ENCODE data around the gene PSMB4. TPM values are rescaled to one million over a fixed set of nuclear protein-coding genes. Genes with fewer than 3 reads are reported as not detected.
"Not testable (repeated sequence)": the region's sequence is repeated elsewhere in the genome, so short reads cannot be mapped to it uniquely, and the experiment has no call there.

The PSMB4 gene
- total RNA-seq, 1 donor from 2014 or later = 229 TPM

DNA sequence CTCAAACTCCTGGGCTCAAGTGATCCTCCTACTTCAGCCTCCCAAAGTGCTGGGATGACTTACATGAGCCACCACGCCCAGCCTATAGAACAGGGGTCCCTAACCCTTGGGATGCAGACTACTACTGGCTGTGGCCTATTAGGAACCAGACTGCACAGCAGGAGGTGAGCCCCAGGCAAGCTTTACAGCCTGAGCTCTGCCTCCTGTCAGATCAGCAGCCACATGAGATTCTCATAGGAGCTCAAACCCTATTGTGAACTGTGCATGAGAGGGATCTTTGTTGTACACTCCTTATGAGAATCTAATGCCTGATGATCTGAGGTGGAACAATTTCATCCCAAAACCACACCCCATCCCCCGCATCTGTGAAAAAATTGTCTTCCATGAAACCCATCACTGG is 13.4 kb upstream of the PSMB4 start:
- DNase-seq (ENCODE audit: low spot score) = peak; percentile 57

DNA sequence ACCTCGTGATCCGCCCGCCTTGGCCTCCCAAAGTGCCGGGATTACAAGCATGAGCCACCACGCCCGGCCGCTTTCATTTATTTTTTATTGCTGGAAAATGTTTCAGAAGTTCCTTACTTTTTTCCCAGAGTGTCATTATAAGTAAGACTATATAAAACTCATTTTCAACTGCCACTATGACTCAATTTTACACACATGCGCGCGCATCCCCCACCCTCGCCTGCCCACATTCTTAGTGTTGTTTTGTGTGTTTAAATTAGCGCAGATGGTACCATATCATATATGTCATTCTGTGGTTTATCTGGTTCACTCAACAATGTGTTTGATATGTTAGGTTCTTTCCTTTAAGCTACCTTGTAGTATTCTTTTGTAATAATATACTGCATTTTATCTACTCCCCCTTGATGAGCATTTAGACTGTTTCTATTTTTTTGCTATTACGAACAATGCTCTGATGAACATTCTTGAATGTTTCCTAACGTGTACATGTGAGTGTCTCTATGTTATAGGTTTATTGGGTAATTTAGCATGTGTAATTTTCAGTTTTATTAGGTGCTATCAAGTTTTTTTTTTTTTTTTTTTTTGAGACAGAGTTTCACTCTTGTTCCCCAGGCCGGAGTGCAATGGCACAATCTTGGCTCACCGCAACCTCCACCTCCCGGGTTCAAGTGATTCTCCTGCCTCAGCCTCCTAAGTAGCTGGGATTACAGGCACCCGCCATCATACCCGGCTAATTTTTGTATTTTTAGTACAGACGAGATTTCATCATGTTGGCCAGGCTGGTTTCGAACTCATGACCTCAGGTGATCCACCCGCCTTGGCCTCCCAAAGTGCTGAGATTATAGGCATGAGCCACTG is 8.9 kb upstream of the PSMB4 start:
- DNase-seq (ENCODE audit: low spot score) = not testable (repeated sequence)

DNA sequence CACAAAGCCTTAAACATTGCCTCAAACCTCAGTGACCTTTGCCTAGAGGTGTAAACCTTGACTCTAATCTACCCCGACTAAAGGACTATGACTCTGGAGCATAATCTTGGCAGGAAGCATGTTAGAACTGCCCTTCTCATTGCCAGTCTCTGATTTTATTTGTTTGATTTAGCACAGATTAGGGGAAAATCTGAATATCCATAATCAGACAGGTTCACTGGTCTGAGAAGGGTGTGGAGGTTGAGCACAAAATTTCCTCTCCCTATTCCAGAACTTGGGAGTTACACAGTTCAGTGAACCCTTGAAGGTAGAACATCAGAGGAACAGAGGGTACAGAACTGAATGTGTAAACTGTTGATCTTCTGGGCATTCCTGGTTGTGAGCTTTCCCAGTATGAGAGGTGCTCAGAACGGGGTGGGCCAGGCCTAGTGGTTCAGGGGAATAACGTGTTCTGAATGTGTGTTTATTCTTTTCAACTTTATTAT is 8.3 kb upstream of the PSMB4 start:
- DNase-seq (ENCODE audit: low spot score) = no peak

DNA sequence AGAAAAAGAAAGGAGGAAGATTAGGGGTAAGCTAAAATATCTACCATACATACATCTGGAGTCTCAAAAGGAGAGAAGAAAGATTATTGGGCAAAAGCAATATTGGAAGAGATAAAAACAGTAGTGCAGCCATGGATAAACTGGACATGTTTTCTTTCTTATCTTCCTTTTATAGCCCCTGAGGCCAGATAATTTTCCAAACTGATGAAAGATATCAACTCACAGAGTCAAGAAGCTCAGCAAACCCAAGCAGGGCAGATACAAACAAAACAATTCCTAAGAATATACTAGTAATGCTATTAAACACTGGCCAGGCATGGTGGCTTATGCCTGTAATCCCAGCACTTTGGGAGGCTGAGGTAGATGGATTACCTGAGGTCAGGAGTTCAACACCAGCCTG is 5.8 kb upstream of the PSMB4 start:
- no peak for DNase-seq (ENCODE audit: low spot score)

DNA sequence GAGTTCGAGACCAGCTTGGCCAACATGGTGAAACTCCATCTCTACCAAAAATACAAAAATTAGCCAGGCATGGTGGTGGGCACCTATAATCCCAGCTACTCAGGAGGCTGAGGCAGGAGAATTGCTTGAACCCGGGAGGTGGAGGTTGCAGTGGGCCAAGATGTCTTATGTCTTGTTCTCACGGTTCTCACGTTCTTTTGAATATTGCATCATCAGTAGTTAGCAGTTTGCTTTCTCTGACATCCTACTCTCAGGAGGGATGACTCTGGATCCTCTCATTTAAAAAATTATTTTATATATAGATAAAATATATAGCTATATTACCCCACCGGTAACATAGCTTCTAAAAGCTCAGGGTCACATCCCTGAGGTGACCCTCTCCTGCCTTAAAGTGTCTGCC is 3.1 kb upstream of the PSMB4 start:
- DNase-seq (ENCODE audit: low spot score) = not testable (repeated sequence)

DNA sequence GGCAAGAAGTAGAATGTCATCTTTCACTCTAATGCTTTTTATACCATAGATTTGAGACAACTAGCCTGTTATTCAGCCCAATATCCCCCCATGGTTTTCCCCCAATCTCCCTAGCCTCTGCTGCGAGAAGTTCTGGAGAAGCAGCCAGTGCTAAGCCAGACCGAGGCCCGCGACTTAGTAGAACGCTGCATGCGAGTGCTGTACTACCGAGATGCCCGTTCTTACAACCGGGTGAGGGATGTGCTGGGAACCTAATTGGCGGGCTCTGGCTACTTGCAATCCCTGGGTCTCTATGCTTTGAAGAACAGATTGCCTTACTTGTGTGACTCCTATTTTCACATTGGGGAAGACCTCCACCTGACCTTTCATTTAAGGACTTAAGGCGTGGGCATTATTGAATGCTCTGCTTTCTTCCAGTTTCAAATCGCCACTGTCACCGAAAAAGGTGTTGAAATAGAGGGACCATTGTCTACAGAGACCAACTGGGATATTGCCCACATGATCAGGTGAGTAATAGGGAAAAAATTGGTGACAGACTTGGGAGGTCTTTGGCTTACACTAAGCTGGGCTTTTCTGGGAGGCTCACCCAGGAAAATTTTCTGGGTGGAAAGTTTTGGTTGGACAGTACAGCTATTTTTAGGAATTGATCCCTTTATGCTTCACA is 1.9 kb downstream of the PSMB4 start:
- DNase-seq (ENCODE audit: low spot score) = no peak

DNA sequence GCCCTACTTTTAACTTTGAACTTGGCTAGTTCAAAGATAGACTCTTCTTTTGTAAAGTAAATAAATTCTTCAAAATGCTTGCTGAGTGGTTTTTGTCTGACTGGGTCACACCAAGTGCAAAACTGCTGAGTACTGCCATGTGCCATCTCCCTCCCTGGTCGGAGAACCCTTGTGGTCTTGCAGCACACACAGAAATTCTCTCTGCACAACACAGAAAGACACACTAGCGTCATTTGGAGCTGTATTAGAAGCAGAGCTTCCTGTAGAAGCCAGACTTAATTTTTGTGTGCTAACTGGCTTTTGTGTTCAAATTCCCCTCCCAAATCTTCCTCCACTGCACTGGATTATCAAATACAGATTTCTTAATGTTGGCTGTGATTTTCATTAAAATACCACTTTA is 2.5 kb downstream of the PSMB4 start:
- DNase-seq (ENCODE audit: low spot score) = no peak

DNA sequence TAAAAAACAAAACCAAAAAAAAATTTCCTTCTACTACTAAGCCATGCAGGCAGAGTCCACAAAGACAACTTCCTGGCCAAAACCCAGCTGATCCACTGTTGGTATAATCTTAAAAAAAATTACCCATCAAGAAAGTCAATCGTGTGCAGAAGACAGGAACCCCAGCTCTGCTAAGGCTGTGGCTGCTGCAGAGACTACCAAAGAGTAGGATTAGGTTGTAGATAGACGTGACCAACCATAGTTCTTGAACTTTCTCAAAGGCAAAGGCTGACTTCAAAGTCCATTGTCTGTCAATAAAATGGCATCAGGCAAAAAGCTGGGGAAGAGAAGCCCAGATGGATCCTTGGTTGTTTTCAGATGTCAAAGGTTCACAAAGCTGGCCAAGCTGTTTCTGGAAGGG is 3.4 kb downstream of the PSMB4 start:
- no peak for DNase-seq (ENCODE audit: low spot score)

DNA sequence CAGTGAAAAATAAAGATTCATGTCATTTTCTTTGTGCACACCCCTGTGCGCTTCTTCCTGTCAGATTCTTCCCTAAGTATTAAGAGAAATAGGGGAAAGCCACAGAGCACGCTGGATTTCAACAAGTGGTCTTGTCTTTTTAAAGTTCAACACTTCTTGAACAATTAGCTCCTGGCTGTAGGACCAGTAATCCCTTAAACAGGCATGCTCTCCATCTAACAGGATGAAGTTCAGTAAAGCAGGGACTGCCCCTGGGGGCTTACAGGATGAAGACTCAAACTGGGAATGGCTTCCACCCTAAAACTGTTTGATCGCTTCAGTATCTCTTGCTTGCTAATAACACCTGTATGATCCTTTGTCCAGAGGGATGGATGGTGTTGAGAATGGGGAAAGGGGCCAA is 4.2 kb downstream of the PSMB4 start:
- DNase-seq (ENCODE audit: low spot score) = no peak

DNA sequence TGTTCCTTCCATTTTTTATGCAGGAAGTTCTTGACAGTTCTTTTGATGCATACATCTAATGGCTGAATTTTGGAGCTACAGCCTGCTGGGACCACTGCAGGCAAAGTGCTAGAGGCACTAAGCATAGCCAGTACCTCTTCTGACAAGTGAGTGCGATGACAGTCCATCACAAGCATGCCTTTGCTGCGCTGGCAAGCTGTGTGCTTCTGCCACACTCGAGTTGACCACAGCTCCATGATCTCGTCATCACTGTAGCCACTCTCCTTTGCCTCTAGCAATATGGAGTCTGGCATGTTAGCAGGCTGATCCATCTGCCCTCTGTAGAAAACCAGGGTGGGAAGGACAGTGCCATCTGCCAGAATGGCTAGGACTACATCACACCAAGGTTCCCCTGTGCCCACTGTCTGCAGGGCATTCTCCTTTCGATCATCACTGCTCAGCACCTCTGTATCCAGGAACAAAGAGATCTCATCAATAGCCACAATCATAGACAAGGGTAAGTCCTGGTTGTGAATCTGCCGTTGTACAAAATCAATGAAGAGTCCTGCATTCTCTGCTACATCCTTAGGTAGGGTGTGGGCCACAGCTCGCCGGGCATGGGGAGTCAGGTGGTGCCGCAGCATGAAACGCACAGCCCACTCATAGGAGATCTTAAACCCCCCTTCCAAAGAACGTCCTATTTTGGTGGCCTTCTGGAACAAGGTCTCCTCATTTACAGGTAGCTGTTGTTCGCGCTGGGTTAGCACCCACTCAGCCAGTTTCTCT is 6.0 kb downstream of the PSMB4 start:
- DNase-seq (ENCODE audit: low spot score) = no peak

DNA sequence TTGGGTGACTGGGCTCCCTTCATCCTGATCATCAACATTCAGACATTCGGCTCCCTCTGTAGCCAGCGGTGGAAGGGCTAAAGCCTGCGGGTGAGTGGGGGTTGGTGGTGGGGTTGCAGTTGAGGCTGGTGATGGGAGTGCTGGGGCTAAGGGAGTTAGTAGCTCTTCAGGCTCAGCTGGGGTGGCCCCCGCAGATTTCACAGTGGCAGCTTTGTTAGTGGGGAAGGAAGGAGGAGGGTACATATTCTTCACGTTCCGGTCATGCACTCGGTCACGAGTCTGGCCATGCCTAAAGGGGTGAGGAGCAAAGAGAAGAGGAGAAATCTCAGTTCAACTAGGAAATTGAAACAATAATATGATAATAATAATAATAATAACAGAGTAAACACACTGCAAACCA is 6.8 kb downstream of the PSMB4 start:
- DNase-seq (ENCODE audit: low spot score) = no peak

DNA sequence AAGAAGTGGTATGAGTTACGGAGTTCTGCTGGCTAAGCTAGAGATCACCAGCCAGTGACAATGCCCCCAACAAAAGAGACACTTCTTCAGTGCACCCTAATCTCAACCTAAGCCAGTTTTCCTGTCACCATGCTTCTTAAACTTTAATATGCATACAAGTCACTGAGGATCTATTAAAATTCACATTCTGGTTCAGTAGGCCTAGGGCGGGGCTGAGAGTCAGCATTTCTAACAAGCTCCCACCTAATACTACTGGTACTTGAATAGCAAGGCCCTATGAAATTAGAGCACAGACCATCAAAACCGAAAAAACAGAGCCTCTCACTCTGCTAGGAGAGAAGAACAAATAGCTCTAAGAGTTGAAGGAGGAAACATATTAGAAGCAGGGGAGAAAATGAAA is 7.9 kb downstream of the PSMB4 start:
- no peak for DNase-seq (ENCODE audit: low spot score)

DNA sequence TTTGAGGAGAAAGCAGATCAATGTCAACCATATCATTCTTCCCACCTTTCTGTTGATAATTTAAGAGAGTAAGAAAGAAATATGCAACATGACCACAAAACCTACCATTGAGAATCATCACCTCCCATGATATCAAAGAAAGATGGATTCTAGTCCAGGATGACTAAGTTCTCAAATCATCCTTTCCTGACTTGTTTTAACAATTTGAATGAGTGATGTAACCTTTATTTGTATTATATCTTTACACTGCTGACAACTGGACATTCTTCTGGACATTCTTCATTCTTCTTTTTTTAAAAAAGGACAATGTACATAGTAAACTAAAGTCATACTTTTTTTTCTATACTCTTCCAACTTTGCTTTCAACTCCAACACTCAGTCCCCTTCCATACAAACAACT is 9.5 kb downstream of the PSMB4 start:
- no peak for DNase-seq (ENCODE audit: low spot score)

DNA sequence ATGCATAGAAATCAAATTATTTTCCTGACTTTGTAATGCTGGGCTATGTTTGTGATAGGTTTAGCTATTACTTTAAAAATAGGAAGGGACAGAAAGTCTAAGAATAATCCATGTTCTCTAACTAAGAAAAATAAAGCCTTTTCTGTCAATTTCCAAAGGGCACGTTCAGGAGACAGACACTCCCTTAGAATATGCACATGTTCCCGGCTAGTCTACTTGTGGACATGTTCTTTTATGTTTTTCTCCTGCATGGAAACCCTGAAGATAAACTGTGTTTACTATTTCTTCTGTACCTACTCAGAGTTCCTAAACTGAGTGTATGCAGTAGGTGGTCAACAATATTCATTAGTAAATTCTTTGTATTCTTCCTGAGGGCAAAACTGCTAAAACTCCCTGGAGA is 12.5 kb downstream of the PSMB4 start:
- DNase-seq (ENCODE audit: low spot score) = no peak

DNA sequence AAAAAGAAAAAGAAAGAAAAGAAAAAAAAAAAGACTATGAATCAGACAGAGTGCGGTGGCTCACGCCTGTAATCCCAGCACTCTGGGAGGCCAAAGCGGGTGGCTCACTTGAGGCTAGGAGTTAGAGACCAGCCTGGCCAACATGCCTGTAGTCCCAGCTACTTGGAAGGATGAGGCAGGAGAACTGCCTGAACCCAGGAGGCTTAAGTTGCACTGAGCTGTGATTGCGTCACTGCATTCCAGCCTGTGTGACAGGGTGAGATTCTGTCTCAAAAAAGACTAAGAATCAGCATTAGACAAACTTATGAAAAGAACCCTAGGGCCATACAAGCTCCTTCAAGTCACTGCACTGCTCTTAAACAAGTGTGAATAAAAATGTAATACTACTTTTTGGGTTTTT is 16.9 kb downstream of the PSMB4 start:
- DNase-seq (ENCODE audit: low spot score) = no peak

DNA sequence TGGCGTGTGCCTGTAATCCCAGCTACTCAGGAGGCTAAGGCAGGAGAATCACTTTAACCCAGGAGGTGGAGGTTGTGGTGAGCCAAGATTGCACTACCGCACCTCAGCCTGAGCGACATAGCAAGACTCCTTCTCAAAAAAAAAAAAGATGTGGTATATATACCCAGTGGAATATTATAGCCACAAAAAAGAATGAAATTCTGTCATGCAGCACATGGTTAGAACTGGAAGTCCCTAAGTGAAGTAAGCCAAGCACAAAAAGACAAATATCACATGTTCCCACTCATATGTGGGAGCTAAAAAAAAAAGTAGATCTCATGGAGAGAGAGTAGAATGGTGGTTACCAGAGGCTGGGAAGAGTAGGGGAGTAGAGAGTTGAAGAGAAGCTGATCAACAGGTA is 18.7 kb downstream of the PSMB4 start:
- DNase-seq (ENCODE audit: low spot score) = no peak

DNA sequence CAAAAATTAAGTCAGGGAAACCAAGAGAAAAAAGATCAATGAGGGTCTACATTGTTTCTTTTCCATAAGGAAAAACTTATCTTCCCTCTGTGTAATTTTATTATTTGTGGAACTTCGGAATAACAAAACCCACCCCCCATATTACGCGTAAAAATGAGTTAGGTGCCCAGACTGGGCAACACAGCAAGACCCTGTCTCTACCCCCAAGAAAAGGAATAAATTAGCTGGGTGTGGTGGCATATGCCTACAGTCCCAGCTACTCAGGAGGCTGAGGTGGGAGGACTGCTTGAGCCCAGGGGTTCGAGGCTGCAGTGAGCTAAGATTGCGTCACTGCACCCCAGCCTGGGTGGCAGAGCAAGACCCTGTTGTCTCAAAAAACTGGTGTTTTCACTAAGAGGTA is 20.4 kb downstream of the PSMB4 start:
- DNase-seq (ENCODE audit: low spot score) = no peak

DNA sequence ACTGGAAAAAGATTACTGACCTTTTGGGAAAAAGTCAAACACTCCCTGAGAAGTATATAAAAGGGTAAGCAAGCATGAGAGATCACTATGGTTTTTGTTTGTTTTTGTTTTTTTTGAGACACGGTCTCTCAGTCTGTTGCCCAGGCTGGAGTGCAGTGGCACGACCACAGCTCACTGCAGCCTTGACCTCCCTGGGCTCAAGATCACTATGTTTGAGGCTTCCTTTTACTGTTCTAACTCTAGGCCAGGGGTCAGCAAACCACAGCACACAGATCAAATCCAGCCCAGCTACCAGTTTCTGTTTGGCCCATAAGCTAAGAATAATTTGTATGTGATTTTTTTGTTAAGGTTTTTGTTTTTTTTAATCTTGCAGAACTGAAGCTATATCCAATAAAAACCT is 25.7 kb downstream of the PSMB4 start:
- no peak for DNase-seq (ENCODE audit: low spot score)

DNA sequence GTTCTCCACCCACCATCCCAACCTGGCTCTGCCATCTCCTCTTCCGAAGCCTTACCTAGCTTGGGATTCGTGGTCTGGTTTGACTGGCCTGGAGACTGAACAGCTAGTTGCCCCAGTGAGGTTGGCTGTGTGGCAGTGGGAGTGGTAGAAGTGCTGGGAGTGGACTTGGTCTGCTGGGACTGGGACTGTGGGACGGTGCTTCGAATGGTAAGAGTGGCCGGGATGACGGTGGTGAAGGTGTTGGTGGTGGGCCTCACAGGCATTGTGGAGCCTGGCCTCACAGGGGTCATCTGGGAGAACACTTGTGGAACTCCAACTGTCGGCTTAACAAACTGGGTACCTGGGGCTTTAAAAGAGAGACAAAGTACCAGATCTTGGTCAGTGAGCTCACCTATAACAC is 28.7 kb downstream of the PSMB4 start:
- no peak for DNase-seq (ENCODE audit: low spot score)

DNA sequence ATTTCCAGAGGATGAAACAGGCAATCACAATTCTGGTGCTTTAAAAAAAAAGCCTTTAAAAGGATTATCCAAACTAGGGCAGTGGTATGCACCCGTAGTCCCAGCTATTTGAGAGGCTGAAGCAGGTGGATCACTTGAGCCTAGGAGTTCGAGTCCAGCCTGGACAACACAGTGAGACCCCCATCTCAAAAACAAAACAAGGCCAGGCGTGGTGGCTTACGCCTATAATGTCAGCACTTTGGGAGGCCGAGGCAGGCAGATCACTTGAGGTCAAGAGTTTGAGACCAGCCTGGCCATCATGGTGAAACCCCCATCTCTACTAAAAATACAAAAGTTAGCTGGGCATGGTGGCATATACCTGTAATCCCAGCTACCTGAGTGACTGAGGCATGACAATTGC is 34.5 kb downstream of the PSMB4 start:
- not testable (repeated sequence) for DNase-seq (ENCODE audit: low spot score)

DNA sequence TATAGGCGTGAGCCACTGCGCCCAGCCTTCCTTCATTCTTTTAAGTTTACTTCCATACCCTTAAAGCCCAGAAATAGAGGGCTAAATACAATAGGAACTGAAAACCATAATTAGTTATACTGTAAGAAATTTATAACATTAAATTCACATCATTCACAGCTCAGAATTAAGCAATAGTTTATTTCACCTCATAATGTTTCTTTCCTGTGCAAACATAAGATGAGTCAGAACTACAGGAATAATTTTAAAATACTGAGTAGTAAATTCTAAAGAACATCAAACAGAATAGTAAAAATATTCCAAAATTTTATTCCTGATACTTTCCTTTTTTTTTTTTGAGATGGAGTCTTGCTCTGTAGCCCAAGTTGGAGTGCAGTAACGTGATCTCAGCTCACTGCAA is 35.8 kb downstream of the PSMB4 start:
- no peak for DNase-seq (ENCODE audit: low spot score)

DNA sequence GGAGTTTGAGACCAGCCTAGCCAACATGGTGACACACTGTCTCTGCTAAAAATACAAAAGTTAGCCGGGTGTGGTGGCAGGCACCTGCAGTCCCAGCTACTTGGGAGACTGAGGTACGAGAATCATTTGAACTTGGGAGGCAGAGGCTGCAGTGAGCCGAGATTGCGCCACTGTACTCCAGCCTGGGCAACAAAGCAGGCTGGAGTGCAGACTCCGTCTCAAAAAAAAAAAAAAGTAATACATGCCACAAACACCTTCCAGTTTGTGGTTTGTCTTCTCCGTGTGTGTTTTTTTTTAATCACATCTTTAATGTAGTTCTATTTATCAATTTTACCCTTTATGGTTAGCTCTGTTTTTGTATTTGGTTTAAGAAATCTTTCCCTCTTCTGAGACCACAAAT is 37.6 kb downstream of the PSMB4 start:
- DNase-seq (ENCODE audit: low spot score) = no peak

Measured in mesenteric fat pad (tissue), 1 donor.